Gastroesophageal sphincter (tissue), 4 donors: ENCODE results near the gene STPG4. TPM values are rescaled to one million over a fixed set of nuclear protein-coding genes. Genes with fewer than 3 reads are reported as not detected.

Source experiments
- ATAC-seq: fragments of 150-250 bp; one replicate; pipeline ENCODE4 v1.9.1; 2016; ENCODE audit warnings: mild to moderate bottlenecking, moderate library complexity
- H3K27ac ChIP-seq, 4 donors: fragments of 200-600 bp; sonication (generic) in 3 of 4; 1 replicate in 3 of 4; 2 replicates in 1 of 4; pipeline ENCODE4 v1.5.1; 2016 to 2019
- H3K27me3 ChIP-seq: fragments of 200-600 bp; sonication (generic); one replicate; pipeline ENCODE4 v1.5.1; 2019
- H3K36me3 ChIP-seq, 2 donors: fragments of 200-600 bp; sonication (generic); one replicate each; pipeline ENCODE4 v1.5.1; 2019; ENCODE audit warnings: control low read depth in 1 of 2
- H3K4me1 ChIP-seq, 3 donors: fragments of 200-600 bp; sonication (generic); 1 replicate in 2 of 3; 2 replicates in 1 of 3; pipeline ENCODE4 v1.5.1; 2016 to 2019; ENCODE audit warnings: control low read depth in 2 of 3
- H3K4me3 ChIP-seq, 2 donors: fragments of 200-600 bp; sonication (generic); one replicate each; pipeline ENCODE4 v1.5.1; 2019; ENCODE audit warnings: mild to moderate bottlenecking in 1 of 2, moderate library complexity in 1 of 2
- H3K9me3 ChIP-seq, 3 donors: fragments of 200-600 bp; sonication (generic); one replicate each; pipeline ENCODE4 v1.5.1; 2017 to 2019; ENCODE audit warnings: control low read depth in 2 of 3
- CTCF ChIP-seq, 4 experiments: fragments of 200-600 bp in 2 of 4; fragments of 450-650 bp in 2 of 4; sonication (generic) in 1 of 4; IDR thresholded peaks; one replicate each; pipeline ENCODE4 v1.5.1; 2017 to 2019; ENCODE audit warnings: antibody characterized with exemption in 4 of 4, mild to moderate bottlenecking in 2 of 4, moderate library complexity in 2 of 4
- EP300 ChIP-seq: sonication (generic); formaldehyde crosslinking; IDR thresholded peaks from one replicate; pipeline ENCODE4 v1.6.1; 2017; ENCODE audit warnings: antibody characterized with exemption, mild to moderate bottlenecking
- POLR2A ChIP-seq, 2 donors: fragments of 450-650 bp; IDR thresholded peaks; one replicate each; pipeline ENCODE4 v1.6.1; 2017; ENCODE audit warnings: antibody characterized with exemption in 2 of 2, mild to moderate bottlenecking in 2 of 2, moderate library complexity in 1 of 2
- POLR2AphosphoS5 ChIP-seq: sonication (generic); formaldehyde crosslinking; IDR thresholded peaks from one replicate; pipeline ENCODE4 v1.6.1; 2017; ENCODE audit warnings: antibody characterized with exemption
- WGBS, 2 donors: methylation state at CpG; one replicate each; pipeline ENCODE4 v1.1.5; 2018; ENCODE audit warnings: low coverage in 1 of 2; 5-methylcytosine and 5-hydroxymethylcytosine counted together
- total RNA-seq, 4 donors: library from RNA; depleted of rRNA; stranded (reverse); fragments of >200 nt; gene quantifications; one replicate each; pipeline ENCODE4 v1.1.0, GENCODE V29; 2016

Gene STPG4
- total RNA-seq, 4 donors from 2014 or later, result 0.23 to 0.67 TPM; not detected in 2

GRCh38 chr2:47080888-47081301 lies 74.2 kb downstream of the STPG4 start:
- Histone ChIP-seq H3K27me3 (no peaks in the 10 kb centered on the region), H3K4me3 (no peak overlapping the region), H3K9me3 (no peaks in the 10 kb centered on the region), H3K36me3 (no peaks in the 10 kb centered on the region), H3K27ac (peak overlapping the region in 1 of 4 donors; percentile 94), H3K4me1 (peaks cover 0 to 68% (median 35%) of the 10 kb centered on the region in 3 donors)
- WGBS, 2 donors, result 100% methylated on average over 2 of the region's 7 CpGs; no CpG with 5 or more reads in 1 of the 2 donors
- ATAC-seq, result no peak
- no peak for TF ChIP-seq EP300
- TF ChIP-seq CTCF (IDR thresholded peaks at IDR 0.05), result no peak
- no peak for TF ChIP-seq POLR2AphosphoS5
- no peak for TF ChIP-seq POLR2A (IDR thresholded peaks at IDR 0.05)

GRCh38 chr2:47079515-47080412 lies 75.3 kb downstream of the STPG4 start:
- WGBS, 2 donors, result 20 to 83% methylated on average over 3 to 4 of the region's 11 CpGs
- H3K4me3 ChIP-seq, result no peak overlapping the region
- no peaks in the 10 kb centered on the region for H3K27me3 ChIP-seq
- peak; percentile 24 for ATAC-seq
- TF ChIP-seq POLR2AphosphoS5, result no peak
- TF ChIP-seq CTCF (IDR thresholded peaks at IDR 0.05), result no peak
- TF ChIP-seq EP300, result no peak
- H3K27ac ChIP-seq, result peak overlapping the region in 3 of 4 donors; percentile 25 to 94 (median 38)
- H3K9me3 ChIP-seq, result no peaks in the 10 kb centered on the region
- peaks cover 0 to 67% (median 34%) of the 10 kb centered on the region in 3 donors for H3K4me1 ChIP-seq
- peaks cover 0 to 1% of the 10 kb centered on the region in 2 donors for H3K36me3 ChIP-seq

GRCh38 chr2:47078541-47079482 lies 76.3 kb downstream of the STPG4 start:
- no peak for ATAC-seq
- H3K4me1 ChIP-seq, result peaks cover 0 to 68% (median 34%) of the 10 kb centered on the region in 3 donors
- H3K27ac ChIP-seq, result peak overlapping the region in 3 of 4 donors; percentile 14 to 94 (median 83)
- TF ChIP-seq EP300, result no peak
- TF ChIP-seq CTCF (IDR thresholded peaks at IDR 0.05), result no peak
- TF ChIP-seq POLR2AphosphoS5, result no peak
- TF ChIP-seq POLR2A (IDR thresholded peaks at IDR 0.05), result no peak
- no peaks in the 10 kb centered on the region for H3K9me3 ChIP-seq
- H3K4me3 ChIP-seq, result no peak overlapping the region
- 64 to 79% methylated on average over 2 to 3 of the region's 17 CpGs for WGBS, 2 donors
- H3K36me3 ChIP-seq, result peaks cover 0 to 10% of the 10 kb centered on the region in 2 donors
- H3K27me3 ChIP-seq, result no peaks in the 10 kb centered on the region

- TF ChIP-seq POLR2AphosphoS5, result no peak
- TF ChIP-seq EP300, result no peak
- TF ChIP-seq POLR2A (IDR thresholded peaks at IDR 0.05), result no peak
- no peak for TF ChIP-seq CTCF (IDR thresholded peaks at IDR 0.05)
- Histone ChIP-seq H3K4me1 (peaks cover 0 to 70% (median 42%) of the 10 kb centered on the region in 3 donors), H3K27me3 (no peaks in the 10 kb centered on the region), H3K9me3 (no peaks in the 10 kb centered on the region), H3K27ac (peak overlapping the region; percentile 34 to 94 (median 83)), H3K4me3 (no peak overlapping the region), H3K36me3 (peaks cover 0 to 17% of the 10 kb centered on the region in 2 donors)
- no peak for ATAC-seq
- WGBS, 2 donors, result 84 to 93% methylated on average over 4 to 6 of the region's 9 CpGs
Observed at GRCh38 chr2:47077442-47078117, 77.5 kb downstream of the STPG4 start.
